ENCODE data around the gene GLYATL3. TPM values are rescaled to one million over a fixed set of nuclear protein-coding genes. Genes with fewer than 3 reads are reported as not detected.

The GLYATL3 gene
- total RNA-seq, 2 experiments from 2014 or later: not detected

DNA sequence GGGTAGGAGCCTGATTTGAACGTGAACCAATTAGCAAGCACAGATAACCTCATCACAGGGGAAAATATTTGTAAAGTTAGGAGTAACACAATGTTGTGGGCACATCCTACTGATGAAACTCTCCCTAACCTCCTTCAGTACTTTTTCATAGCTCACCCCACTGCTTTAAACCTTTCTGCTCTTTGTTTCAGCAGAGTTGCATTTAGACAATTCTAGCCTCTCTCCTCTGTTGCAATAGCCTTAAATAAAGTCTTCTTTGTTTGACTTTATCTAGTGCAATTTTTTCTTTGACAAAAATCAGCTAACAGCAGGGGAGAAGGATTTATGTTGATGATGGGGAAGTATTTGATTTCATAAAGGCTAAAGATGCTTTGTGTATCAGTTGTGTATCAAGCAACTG lies 64.8 kb downstream of the GLYATL3 start:
- H3K4me1 Mint-ChIP-seq (ENCODE audit: low read depth): no peaks in the 10 kb centered on the region
- H3K27ac ChIP-seq (ENCODE audit: low read depth in 1 of 2, low read length in 2 of 2): no peak overlapping the region
- H3K4me1 ChIP-seq (ENCODE audit: insufficient read depth, low read length): no peaks in the 10 kb centered on the region
- CTCF ChIA-PET: no interaction called here
- H3K4me3 ChIP-seq (ENCODE audit: low read length): no peak overlapping the region
- POLR2A ChIA-PET: no interaction called here
- H3K27ac Mint-ChIP-seq: no peak overlapping the region
- no peak for DNase-seq
- H3K27me3 Mint-ChIP-seq: peaks cover 38% of the 10 kb centered on the region
- H3K27me3 ChIP-seq (ENCODE audit: control insufficient read depth in 1 of 2, insufficient read depth in 2 of 2, low read length in 2 of 2): peaks cover 0 to 3% of the 10 kb centered on the region in 2 experiments
- H3K9me3 ChIP-seq (ENCODE audit: control insufficient read depth in 1 of 2, insufficient read depth in 1 of 2, low read length in 2 of 2): no peaks in the 10 kb centered on the region
- no peak overlapping the region for H3K4me3 Mint-ChIP-seq
- no peaks in the 10 kb centered on the region for H3K36me3 ChIP-seq (ENCODE audit: insufficient read depth, low read length)
- no peak for ATAC-seq (ENCODE audit: poor library complexity)
- no peaks in the 10 kb centered on the region for H3K9me3 Mint-ChIP-seq
- TF ChIP-seq, protein P1, sequence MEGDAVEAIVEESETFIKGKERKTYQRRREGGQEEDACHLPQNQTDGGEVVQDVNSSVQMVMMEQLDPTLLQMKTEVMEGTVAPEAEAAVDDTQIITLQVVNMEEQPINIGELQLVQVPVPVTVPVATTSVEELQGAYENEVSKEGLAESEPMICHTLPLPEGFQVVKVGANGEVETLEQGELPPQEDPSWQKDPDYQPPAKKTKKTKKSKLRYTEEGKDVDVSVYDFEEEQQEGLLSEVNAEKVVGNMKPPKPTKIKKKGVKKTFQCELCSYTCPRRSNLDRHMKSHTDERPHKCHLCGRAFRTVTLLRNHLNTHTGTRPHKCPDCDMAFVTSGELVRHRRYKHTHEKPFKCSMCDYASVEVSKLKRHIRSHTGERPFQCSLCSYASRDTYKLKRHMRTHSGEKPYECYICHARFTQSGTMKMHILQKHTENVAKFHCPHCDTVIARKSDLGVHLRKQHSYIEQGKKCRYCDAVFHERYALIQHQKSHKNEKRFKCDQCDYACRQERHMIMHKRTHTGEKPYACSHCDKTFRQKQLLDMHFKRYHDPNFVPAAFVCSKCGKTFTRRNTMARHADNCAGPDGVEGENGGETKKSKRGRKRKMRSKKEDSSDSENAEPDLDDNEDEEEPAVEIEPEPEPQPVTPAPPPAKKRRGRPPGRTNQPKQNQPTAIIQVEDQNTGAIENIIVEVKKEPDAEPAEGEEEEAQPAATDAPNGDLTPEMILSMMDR (IDR thresholded peaks at IDR 0.05): no peak
- intact Hi-C loops (cut with DNase I, micrococcal nuclease): no loop called here
- no peaks in the 10 kb centered on the region for H3K36me3 Mint-ChIP-seq (ENCODE audit: low read depth)

DNA sequence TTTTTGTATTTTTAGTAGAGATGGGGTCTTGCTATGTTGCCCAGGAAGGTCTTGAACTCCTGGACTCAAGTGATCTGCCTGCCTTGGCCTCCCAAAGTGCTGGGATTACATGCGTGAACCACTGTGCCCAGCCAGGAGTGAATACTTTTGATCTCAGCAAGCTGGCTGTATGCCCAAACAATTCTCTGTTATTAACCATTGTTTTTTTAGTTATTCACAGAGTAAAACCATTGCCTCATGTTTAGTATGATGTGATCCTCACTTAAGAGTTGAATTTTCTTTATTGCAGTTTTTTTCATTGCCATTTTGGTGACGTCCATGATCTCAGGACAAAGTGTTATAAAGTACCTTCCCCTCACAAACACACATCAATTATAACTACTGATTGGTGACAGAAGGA lies 65.5 kb downstream of the GLYATL3 start:
- DNase-seq (no peak), ATAC-seq (ENCODE audit: poor library complexity) (no peak)
- Histone ChIP-seq H3K4me1 (ENCODE audit: insufficient read depth, low read length) (no peaks in the 10 kb centered on the region), H3K4me3 (ENCODE audit: low read length) (no peak overlapping the region), H3K27me3 (ENCODE audit: control insufficient read depth in 1 of 2, insufficient read depth in 2 of 2, low read length in 2 of 2) (peaks cover 0 to 3% of the 10 kb centered on the region in 2 experiments), H3K36me3 (ENCODE audit: insufficient read depth, low read length) (no peaks in the 10 kb centered on the region), H3K27ac (ENCODE audit: low read depth in 1 of 2, low read length in 2 of 2) (no peak overlapping the region), H3K9me3 (ENCODE audit: control insufficient read depth in 1 of 2, insufficient read depth in 1 of 2, low read length in 2 of 2) (no peaks in the 10 kb centered on the region)
- no peaks in the 10 kb centered on the region for H3K36me3 Mint-ChIP-seq (ENCODE audit: low read depth)
- H3K4me1 Mint-ChIP-seq (ENCODE audit: low read depth): no peaks in the 10 kb centered on the region
- ChIA-PET CTCF (no interaction called here), POLR2A (no interaction called here)
- peaks cover 36% of the 10 kb centered on the region for H3K27me3 Mint-ChIP-seq
- no peak overlapping the region for H3K27ac Mint-ChIP-seq
- no peak overlapping the region for H3K4me3 Mint-ChIP-seq
- no peaks in the 10 kb centered on the region for H3K9me3 Mint-ChIP-seq
- intact Hi-C loops (cut with DNase I, micrococcal nuclease): no loop called here
- TF ChIP-seq, protein P1 (IDR thresholded peaks at IDR 0.05): no peak

DNA sequence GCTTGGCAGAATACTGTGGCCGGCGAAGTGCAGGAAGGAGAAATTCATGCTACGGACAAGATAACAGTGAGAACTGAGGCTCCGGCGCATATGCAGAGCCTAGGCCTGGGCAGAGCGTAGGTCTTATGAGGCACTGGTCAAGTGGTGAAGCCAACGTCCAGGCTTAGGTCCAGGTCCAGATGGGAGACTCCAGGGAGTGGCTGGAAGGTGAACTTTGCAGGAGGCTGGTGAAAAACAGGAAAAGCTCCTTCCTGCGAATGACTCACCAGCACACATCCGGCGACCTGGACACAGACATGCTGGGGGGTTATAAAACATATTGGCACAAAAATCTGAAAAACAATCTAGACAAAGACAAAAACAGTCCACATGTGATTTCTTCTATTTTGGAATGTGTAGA lies 66.1 kb downstream of the GLYATL3 start:
- H3K4me1 ChIP-seq (ENCODE audit: insufficient read depth, low read length): no peaks in the 10 kb centered on the region
- H3K4me3 Mint-ChIP-seq: no peak overlapping the region
- H3K9me3 Mint-ChIP-seq: no peaks in the 10 kb centered on the region
- intact Hi-C loops (cut with DNase I, micrococcal nuclease): no loop called here
- H3K27ac Mint-ChIP-seq: no peak overlapping the region
- TF ChIP-seq, protein P1 (IDR thresholded peaks at IDR 0.05): no peak
- H3K27ac ChIP-seq (ENCODE audit: low read depth in 1 of 2, low read length in 2 of 2): no peak overlapping the region
- no peaks in the 10 kb centered on the region for H3K9me3 ChIP-seq (ENCODE audit: control insufficient read depth in 1 of 2, insufficient read depth in 1 of 2, low read length in 2 of 2)
- H3K36me3 ChIP-seq (ENCODE audit: insufficient read depth, low read length): no peaks in the 10 kb centered on the region
- H3K27me3 Mint-ChIP-seq: peaks cover 33% of the 10 kb centered on the region
- H3K4me3 ChIP-seq (ENCODE audit: low read length): no peak overlapping the region
- no peaks in the 10 kb centered on the region for H3K36me3 Mint-ChIP-seq (ENCODE audit: low read depth)
- no peak for DNase-seq
- H3K27me3 ChIP-seq (ENCODE audit: control insufficient read depth in 1 of 2, insufficient read depth in 2 of 2, low read length in 2 of 2): peaks cover 0 to 3% of the 10 kb centered on the region in 2 experiments
- POLR2A ChIA-PET: no interaction called here
- ATAC-seq (ENCODE audit: poor library complexity): no peak
- H3K4me1 Mint-ChIP-seq (ENCODE audit: low read depth): no peaks in the 10 kb centered on the region
- CTCF ChIA-PET: no interaction called here

Measured in CD4-positive, alpha-beta T cell (primary cell).